OCI-LY3 (cell line): ENCODE data around the gene TEKT1.

Experiments used
- EZH2phosphoT487 ChIP-seq: fragments of 200-600 bp; shearing (Covaris generic); IDR thresholded peaks from 2 replicates; pipeline ENCODE4 v1.6.1; 2018; ENCODE audit warnings: antibody characterized with exemption, mixed run types, low read depth
- TF ChIP-seq, protein P1 (sequence below): fragments of 200-600, 300-600 bp; sonication (generic); IDR thresholded peaks from 2 replicates; pipeline ENCODE4 v1.5.1; 2014; ENCODE audit warnings: antibody characterized with exemption, low read length, low read depth

DNA sequence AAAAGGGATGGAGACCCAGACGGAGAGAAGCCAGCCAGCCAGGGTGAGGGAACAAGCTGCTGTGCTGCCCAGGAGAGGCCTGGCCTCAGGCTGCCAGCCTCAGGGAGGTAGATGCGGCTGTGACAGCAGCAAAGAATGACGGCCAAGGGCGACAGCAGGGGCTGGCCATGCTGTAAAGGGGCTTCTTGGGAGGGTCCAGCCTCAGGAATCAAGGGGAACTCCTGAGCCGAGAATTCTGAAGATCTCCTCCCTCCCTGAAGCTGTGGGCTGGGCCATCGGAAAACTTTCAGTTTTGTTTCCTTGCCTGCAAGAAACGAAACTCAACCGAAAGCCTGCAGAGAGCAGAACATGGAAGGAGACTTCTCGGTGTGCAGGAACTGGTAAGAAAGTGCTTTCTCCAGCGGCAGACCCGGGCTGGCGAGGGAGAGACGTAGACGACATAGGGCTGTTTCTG is 75.8 kb downstream of the TEKT1 start, which contains the start of gene XAF1:
- TF ChIP-seq, protein P1, sequence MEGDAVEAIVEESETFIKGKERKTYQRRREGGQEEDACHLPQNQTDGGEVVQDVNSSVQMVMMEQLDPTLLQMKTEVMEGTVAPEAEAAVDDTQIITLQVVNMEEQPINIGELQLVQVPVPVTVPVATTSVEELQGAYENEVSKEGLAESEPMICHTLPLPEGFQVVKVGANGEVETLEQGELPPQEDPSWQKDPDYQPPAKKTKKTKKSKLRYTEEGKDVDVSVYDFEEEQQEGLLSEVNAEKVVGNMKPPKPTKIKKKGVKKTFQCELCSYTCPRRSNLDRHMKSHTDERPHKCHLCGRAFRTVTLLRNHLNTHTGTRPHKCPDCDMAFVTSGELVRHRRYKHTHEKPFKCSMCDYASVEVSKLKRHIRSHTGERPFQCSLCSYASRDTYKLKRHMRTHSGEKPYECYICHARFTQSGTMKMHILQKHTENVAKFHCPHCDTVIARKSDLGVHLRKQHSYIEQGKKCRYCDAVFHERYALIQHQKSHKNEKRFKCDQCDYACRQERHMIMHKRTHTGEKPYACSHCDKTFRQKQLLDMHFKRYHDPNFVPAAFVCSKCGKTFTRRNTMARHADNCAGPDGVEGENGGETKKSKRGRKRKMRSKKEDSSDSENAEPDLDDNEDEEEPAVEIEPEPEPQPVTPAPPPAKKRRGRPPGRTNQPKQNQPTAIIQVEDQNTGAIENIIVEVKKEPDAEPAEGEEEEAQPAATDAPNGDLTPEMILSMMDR = no peak
- no peak for TF ChIP-seq EZH2phosphoT487
